MCF 10A (cell line): ENCODE measurements around the gene NUDT17. TPM values are rescaled to one million over a fixed set of nuclear protein-coding genes. Genes with fewer than 3 reads are reported as not detected.

Experiments
- BruUV-seq: library from RNA; stranded (reverse); fragments of 400-500 nt; replicated peaks from 2 replicates; lab custom pipeline; 2021; lab: Mats Ljungman, UMichigan
- CTCF ChIA-PET: fragments of 300-600 bp; sonication (Branson Sonifier 250); formaldehyde crosslinking; extraction: SDS; loops from one replicate; lab custom pipeline; 2021; ENCODE audit warnings: antibody characterized with exemption, inconsistent platforms; lab: Yijun Ruan, JAX
- POLR2A ChIA-PET: fragments of 300-600, 350-650 bp; sonication (Branson Sonifier 250); formaldehyde crosslinking; extraction: SDS; loops from one replicate; lab custom pipeline; 2020; ENCODE audit warnings: antibody characterized with exemption, inconsistent platforms; lab: Yijun Ruan, JAX
- DNase-seq: peaks from one replicate; pipeline ENCODE4 v3.0.0-alpha.2; 2018; ENCODE audit not compliant: unreplicated experiment
- H3K27ac Mint-ChIP-seq: one replicate; pipeline ENCODE4 v1.8.0; 2022; ENCODE audit warnings: mild to moderate bottlenecking, low read depth, mixed read lengths; ENCODE audit not compliant: unreplicated experiment
- H3K27me3 Mint-ChIP-seq: one replicate; pipeline ENCODE4 v1.8.0; 2022; ENCODE audit warnings: mixed read lengths; ENCODE audit not compliant: insufficient read depth, unreplicated experiment
- H3K36me3 Mint-ChIP-seq: one replicate; pipeline ENCODE4 v1.8.0; 2022; ENCODE audit warnings: mild to moderate bottlenecking, moderate library complexity, mixed read lengths; ENCODE audit not compliant: insufficient read depth, unreplicated experiment
- H3K4me1 Mint-ChIP-seq: one replicate; pipeline ENCODE4 v1.8.0; 2022; ENCODE audit warnings: mixed read lengths; ENCODE audit not compliant: insufficient read depth, unreplicated experiment
- H3K4me3 Mint-ChIP-seq: one replicate; pipeline ENCODE4 v1.8.0; 2022; ENCODE audit warnings: mild to moderate bottlenecking, moderate library complexity, mixed read lengths; ENCODE audit not compliant: unreplicated experiment
- H3K9me3 Mint-ChIP-seq: one replicate; pipeline ENCODE4 v1.8.0; 2022; ENCODE audit warnings: mixed read lengths; ENCODE audit not compliant: unreplicated experiment
- CTCF ChIP-seq: fragments of 200-600 bp; IDR thresholded peaks from one replicate; pipeline ENCODE4 v1.8.0; 2022; ENCODE audit warnings: antibody characterized with exemption, mild to moderate bottlenecking; ENCODE audit not compliant: unreplicated experiment
- intact Hi-C: fragments of 100-400 bp; cut with micrococcal nuclease; formaldehyde crosslinking; loops from 2 replicates; pipeline ENCODE4 v1.14.1; 2022
- total RNA-seq: library from RNA; stranded (reverse); gene quantifications from 2 replicates; pipeline ENCODE4 v1.2.3, GENCODE V29; 2022

NUDT17 gene
- total RNA-seq, 1 experiment from 2014 or later = 4.6 TPM

DNA sequence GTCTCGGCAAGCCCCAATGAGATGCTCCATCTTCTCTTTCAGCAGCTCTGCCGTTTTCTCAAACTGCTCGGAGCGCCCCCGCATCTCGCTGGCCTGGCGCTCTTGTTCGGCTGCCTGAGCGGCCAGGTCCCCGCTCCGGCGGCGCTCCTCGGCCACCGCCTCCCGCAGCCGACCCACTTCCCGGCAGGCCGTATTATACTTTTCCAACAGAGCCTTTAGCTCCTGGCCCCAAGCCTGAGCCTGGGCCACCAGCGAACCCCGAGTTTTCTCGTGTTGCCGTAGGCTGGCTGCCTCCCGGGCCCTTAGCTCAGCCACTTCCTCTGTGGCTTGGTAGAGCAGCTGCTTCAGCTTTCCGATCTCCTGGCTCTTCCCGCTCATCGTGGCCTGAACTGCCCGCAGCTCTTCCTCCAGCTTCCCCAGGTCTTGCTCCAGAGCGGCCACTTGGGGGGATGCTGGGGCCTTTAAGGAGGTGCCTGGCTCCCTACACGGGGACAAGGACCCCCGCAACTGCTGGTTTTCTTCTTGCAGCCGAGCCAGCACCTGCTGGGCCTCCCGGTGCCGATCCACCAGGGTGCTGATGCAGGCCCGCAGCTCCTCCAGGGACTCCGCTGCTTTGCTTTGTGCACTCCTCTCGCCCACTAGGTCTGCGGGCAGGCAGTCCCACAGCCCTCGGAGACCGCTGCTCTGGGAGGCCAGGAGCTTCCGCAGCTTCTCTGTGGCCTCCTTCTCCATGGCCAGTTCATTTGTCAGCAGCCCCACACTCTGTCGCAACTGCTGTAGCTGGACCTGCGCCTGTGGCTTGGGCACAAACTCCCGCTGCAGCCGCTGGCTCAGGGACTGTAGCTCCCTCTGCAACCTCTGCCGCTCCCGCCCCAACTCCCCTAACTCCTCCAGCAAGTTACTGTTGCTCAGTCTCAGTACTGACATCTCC is 26.8 kb downstream of the NUDT17 start:
- no peaks in the 10 kb centered on the region for H3K4me1 Mint-ChIP-seq
- H3K27me3 Mint-ChIP-seq = peaks cover 11% of the 10 kb centered on the region
- no peaks in the 10 kb centered on the region for H3K36me3 Mint-ChIP-seq
- no peaks in the 10 kb centered on the region for H3K9me3 Mint-ChIP-seq
- CTCF ChIA-PET = interaction anchor here (0.6 to 4.5 kb wide), 10 partner anchors 10 to 160 kb away, joined by 3 to 19 read pairs (median 4); partner anchors contain the start of gene NUDT17
- H3K27ac Mint-ChIP-seq = no peak overlapping the region
- intact Hi-C loops = no loop called here
- BruUV-seq = no TSS peak
- H3K4me3 Mint-ChIP-seq = no peak overlapping the region
- DNase-seq = no peak
- POLR2A ChIA-PET = interaction anchor here (0.5 to 1.8 kb wide), 8 partner anchors 11 to 68 kb away, joined by 3 to 17 read pairs (median 3); partner anchors contain the start of genes PIAS3 and RBM8A
- TF ChIP-seq CTCF = no peak

DNA sequence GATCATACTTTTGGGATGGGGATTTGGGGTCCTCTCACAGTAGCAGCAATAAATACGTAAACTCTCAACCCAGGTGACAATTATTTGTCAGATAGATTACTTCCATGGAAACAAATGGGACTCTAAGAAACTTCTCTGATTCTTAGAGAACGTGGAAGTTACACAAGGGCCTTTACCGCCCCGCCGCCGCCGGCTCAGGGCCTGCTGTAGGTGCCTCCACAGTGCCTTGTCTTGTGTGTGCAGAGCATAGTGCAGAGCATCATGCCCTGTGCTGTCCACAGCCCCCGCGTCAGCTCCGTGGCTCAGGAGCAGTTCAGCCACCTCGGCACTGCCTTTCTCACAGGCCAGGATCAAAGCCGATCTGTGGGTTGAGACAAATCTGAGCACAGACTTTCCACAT is 29.2 kb downstream of the NUDT17 start:
- ChIA-PET POLR2A (interaction anchor here (0.5 kb wide), 1 partner anchor 35 kb away, joined by 3 read pairs; no protein-coding TSS in a partner anchor), CTCF (interaction anchor here (1.2 to 4.5 kb wide), 3 partner anchors 15 to 29 kb away, joined by 4 to 19 read pairs (median 6); partner anchors contain the start of gene NUDT17)
- intact Hi-C loops = no loop called here
- no peak for DNase-seq
- H3K27ac Mint-ChIP-seq = no peak overlapping the region
- H3K27me3 Mint-ChIP-seq = peaks cover 7% of the 10 kb centered on the region
- H3K4me1 Mint-ChIP-seq = peaks cover 16% of the 10 kb centered on the region
- H3K4me3 Mint-ChIP-seq = no peak overlapping the region
- no peak for TF ChIP-seq CTCF
- H3K9me3 Mint-ChIP-seq = no peaks in the 10 kb centered on the region
- BruUV-seq = no TSS peak
- no peaks in the 10 kb centered on the region for H3K36me3 Mint-ChIP-seq

GRCh38 chr1:145877923-145878486 is 32.6 kb downstream of the NUDT17 start:
- peak; percentile 30 for DNase-seq
- ChIA-PET POLR2A (interaction anchor here (1.1 to 3.7 kb wide), 4 partner anchors 14 to 50 kb away, joined by 3 to 39 read pairs (median 13); partner anchors contain the start of genes PIAS3 and RBM8A), CTCF (interaction anchor here (1.9 to 7.2 kb wide), 4 partner anchors 14 to 32 kb away, joined by 9 to 98 read pairs (median 36); partner anchors contain the start of genes ITGA10, NUDT17 and PIAS3)
- BruUV-seq = no TSS peak
- H3K4me1 Mint-ChIP-seq = peaks cover 26% of the 10 kb centered on the region
- H3K27me3 Mint-ChIP-seq = no peaks in the 10 kb centered on the region
- TF ChIP-seq CTCF = no peak
- H3K4me3 Mint-ChIP-seq = no peak overlapping the region
- no peak overlapping the region for H3K27ac Mint-ChIP-seq
- H3K36me3 Mint-ChIP-seq = no peaks in the 10 kb centered on the region
- no peaks in the 10 kb centered on the region for H3K9me3 Mint-ChIP-seq
- intact Hi-C loops = no loop called here
